ENCODE data around the gene SLAMF9. TPM values are rescaled to one million over a fixed set of nuclear protein-coding genes. Genes with fewer than 3 reads are reported as not detected.
A peak's percentile ranks its signal among the peaks of the same experiment; 100 is the strongest.

Gene SLAMF9
- total RNA-seq, 2 experiments from 2014 or later, result not detected

DNA sequence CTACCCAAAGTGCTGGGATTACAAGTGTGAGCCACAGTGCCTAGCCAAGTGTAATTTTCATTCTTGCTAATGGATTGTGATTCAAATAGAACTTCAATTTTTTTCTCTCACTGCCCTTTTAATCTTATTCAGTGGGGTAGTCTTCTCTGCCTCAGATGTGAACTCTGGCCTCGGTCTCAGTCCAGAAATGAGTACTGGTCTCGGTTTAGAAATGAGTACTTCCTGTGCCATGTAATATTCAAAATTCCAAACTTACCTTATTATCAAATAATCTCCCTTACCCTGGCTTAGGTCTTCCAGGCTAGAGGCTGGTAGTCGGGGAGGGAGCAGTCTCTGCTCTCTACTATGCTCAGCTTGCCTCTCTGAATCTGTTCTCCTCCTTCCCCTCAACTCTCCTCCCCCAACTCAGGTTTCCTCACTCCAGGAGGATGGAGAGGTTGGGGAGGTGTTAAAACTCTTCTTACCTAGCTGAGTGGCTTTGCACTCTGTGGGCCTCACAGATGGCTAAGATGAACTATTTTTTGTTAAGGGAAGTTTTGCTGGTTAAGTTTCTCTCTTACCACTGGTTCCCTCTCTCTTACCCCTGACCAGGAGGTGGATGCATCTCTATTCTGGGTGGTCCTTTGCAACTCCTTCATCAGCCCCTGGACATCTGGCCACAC lies 4.8 kb upstream of the SLAMF9 start:
- POLR2A ChIA-PET, result no interaction called here
- Mint-ChIP-seq H3K9me3 (no peaks in the 10 kb centered on the region), H3K36me3 (ENCODE audit: low read depth) (no peaks in the 10 kb centered on the region), H3K27me3 (peaks cover 8% of the 10 kb centered on the region), H3K27ac (no peak overlapping the region), H3K4me1 (ENCODE audit: low read depth) (peaks cover 3% of the 10 kb centered on the region), H3K4me3 (no peak overlapping the region)
- no peak for DNase-seq
- CTCF ChIA-PET, result interaction anchor here (0.7 to 8.4 kb wide), 4 partner anchors 13 to 66 kb away, joined by 3 to 70 read pairs (median 5); partner anchors contain the start of gene IGSF9
- ATAC-seq, result peak; percentile 42
- TF ChIP-seq CTCF (IDR thresholded peaks at IDR 0.05), result no peak
- intact Hi-C loops (cut with micrococcal nuclease), result no loop called here

DNA sequence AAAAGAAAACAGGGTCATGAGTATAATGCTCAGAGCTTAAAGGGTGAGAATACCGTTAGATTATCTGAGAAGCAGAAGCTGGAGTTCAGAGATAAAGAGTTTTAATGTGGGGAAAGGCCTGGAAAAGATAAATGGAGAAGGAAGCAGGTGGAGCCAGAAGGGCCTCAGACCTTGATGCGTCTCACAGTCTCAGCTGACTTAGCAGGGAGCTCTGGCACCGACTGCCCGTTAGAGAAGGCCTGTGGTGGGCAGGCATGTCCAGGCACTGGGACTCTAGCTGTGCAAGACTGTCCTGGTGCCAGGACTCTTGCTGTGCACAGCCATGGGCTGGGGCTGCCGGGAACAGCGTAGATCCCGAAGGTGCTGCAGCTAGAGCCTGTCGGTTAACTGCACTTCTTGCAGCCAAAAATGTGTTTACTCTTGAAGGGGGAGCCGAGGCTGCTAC lies 3.8 kb upstream of the SLAMF9 start:
- H3K27me3 Mint-ChIP-seq, result peaks cover 6% of the 10 kb centered on the region
- ATAC-seq (no peak), DNase-seq (no peak)
- ChIA-PET POLR2A (interaction anchor here (0.6 kb wide), 1 partner anchor 72 kb away, joined by 3 read pairs; no protein-coding TSS in a partner anchor), CTCF (interaction anchor here (1.3 to 8.4 kb wide), 3 partner anchors 12 to 65 kb away, joined by 3 to 70 read pairs (median 7); partner anchors contain the start of gene IGSF9)
- no peaks in the 10 kb centered on the region for H3K36me3 Mint-ChIP-seq (ENCODE audit: low read depth)
- intact Hi-C loops (cut with micrococcal nuclease), result no loop called here
- TF ChIP-seq CTCF (IDR thresholded peaks at IDR 0.05), result no peak
- H3K4me1 Mint-ChIP-seq (ENCODE audit: low read depth), result peaks cover 3% of the 10 kb centered on the region
- H3K27ac Mint-ChIP-seq, result no peak overlapping the region
- no peaks in the 10 kb centered on the region for H3K9me3 Mint-ChIP-seq
- H3K4me3 Mint-ChIP-seq, result no peak overlapping the region

DNA sequence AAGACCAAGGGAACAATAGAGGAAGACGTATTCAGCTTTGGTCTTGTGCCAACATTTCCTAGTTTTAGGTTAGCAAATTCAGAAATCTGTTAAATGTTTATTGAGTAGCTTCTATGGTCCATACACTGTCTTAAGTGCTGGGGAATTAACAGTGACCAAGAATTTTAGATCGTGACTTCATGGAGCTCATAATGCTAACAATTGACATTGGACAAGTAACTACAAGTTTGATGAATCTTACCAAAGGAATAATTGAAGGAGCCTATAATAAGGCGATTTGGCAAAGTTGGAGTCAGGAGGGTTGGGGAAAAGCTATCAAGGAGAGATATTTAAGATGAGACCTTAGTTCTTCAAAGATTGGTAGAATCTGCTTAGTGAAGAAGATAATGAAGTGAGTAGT lies 1.4 kb upstream of the SLAMF9 start:
- ChIA-PET CTCF (interaction anchor here (0.6 to 8.4 kb wide), 5 partner anchors 9 to 130 kb away, joined by 3 to 70 read pairs (median 3); no protein-coding TSS in a partner anchor), POLR2A (no interaction called here)
- Mint-ChIP-seq H3K27me3 (peaks cover 10% of the 10 kb centered on the region), H3K27ac (no peak overlapping the region), H3K4me3 (no peak overlapping the region), H3K36me3 (ENCODE audit: low read depth) (no peaks in the 10 kb centered on the region), H3K4me1 (ENCODE audit: low read depth) (peaks cover 3% of the 10 kb centered on the region), H3K9me3 (no peaks in the 10 kb centered on the region)
- no peak for ATAC-seq
- intact Hi-C loops (cut with micrococcal nuclease), result no loop called here
- no peak for TF ChIP-seq CTCF (IDR thresholded peaks at IDR 0.05)
- no peak for DNase-seq

DNA sequence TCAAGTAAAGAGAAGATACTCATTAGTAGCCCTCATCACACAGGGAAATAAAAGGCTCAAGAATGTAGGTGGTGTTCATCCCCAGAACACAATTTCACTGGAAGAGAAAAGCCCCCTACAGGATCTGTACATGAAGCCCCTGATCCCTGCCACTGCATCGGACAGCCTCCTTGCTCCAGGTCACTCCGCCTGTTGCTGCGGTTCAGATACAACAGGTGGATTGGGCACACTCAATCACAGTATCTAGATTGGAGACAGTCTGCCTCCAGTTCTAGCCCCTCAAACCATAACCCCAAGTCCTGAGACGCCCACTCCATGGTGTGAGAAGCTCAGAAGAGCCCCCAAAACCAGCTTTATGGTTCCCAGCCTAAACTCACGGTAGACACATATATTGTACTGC lies 1.1 kb downstream of the SLAMF9 start:
- POLR2A ChIA-PET, result interaction anchor here (1.3 to 1.4 kb wide), 2 partner anchors 28 to 30 kb away, joined by 3 to 4 read pairs; partner anchors contain the start of gene TAGLN2

More for the DNA sequence above, 1.1 kb downstream of the SLAMF9 start:
- ATAC-seq (no peak), DNase-seq (no peak)
- Mint-ChIP-seq H3K9me3 (no peaks in the 10 kb centered on the region), H3K27me3 (peaks cover 10% of the 10 kb centered on the region), H3K27ac (no peak overlapping the region), H3K4me3 (no peak overlapping the region), H3K4me1 (ENCODE audit: low read depth) (no peaks in the 10 kb centered on the region), H3K36me3 (ENCODE audit: low read depth) (no peaks in the 10 kb centered on the region)
- CTCF ChIA-PET, result interaction anchor here (0.9 to 8.4 kb wide), 3 partner anchors 54 to 739 kb away, joined by 3 to 70 read pairs (median 3); no protein-coding TSS in a partner anchor
- intact Hi-C loops (cut with micrococcal nuclease), result no loop called here
- TF ChIP-seq CTCF (IDR thresholded peaks at IDR 0.05), result no peak

Data from activated CD8-positive, alpha-beta T cell treated with anti-CD3 and anti-CD28 coated beads for 36 hours (primary cell).